GM19238 (cell line): ENCODE data around the gene UBC.

Experiments used
- DNase-seq: peaks from one replicate; pipeline ENCODE4 v3.0.0; 2011; ENCODE audit warnings: low spot score; ENCODE audit not compliant: insufficient read length

The UBC gene

DNA sequence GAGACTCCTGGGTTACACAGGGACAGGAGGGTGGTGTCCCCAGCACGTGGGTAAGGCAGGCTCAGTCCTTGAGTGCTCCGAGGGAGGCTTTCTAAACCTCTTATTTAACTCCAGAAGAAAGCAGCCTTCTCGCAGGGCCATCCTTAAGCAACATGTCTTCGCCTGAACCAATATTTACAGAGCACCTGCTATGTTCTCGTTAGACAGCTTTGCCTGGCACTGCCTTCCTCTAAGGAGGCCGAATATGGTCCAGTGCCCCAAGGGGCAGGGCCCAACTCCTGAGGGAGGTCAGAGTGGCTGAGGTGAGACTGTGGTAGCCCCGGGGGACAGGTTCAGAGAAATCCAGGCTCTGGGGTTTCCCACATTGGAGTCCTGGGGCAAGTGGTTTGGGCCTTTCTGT, 48.7 kb downstream of the UBC start:
- DNase-seq: no peak

DNA sequence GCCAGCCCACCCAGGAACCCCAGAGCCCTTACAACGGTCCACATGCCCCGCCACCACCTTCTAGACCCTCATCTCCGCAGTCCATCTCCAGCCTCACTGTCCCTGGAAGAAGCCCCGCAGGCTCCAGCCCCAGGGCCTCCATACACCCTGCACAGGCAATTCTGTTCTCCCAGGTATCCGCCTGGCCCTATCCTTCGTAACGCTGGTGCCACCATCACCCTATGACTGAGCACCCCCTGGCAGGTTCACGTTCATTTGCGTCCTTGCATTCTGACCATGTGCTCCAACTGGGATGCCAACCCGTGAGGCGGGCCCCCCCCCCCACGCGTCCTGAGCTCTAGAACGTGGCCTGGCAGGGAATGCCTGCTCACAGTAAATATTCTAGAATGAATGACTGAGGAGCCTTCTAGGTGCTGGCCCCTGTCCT, 50.1 kb downstream of the UBC start:
- DNase-seq: no peak

DNA sequence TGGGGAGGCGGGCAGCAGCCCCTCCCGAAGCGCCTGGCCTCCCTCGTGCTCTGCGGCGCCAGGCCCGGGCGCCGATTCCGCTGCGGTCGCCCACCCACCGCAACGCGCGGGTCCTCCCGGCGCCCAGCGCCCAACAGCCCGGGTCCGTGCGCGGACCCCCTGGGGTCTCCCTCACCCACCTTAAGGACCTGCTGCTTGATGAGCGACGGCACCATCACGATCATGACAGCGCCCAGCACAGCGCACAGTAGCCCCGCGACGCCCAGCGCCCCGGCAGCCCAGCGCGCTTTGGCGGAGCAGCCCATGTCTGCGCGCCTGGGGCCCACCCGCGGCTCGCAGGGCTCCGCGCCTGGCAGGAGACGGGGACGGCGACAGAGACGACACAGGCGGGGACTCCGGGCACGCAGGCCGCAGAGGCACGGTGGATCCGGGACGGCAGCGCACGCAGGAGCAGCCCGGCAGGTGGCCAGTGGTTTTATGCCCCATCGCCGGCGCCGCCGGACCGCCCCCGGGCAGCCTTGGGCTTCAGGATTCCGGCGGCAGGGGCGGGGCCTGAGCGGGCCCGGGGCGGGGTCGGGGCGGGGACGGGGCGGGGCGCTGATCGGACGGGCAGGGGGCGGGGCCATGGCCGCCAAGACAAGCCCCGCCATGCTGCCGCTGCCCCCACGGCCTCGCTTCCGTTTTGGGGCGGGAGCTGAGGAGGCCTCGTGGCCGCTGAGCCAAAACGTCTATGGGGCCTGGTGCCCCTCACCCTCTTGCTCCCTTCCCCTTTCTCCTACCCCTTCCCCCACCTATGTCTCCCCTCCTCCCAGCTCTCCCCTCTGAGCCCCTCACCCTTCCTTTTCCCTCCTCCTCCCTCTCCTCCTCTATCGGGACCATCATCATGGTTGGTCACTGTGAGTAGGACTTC, 50.8 kb downstream of the UBC start, which contains the start of gene SCARB1:
Gene SCARB1 (minus strand): TSS at position 449 of the 910 bp plus-strand sequence. CDS start 144 bp downstream, at position 305.
- DNase-seq: peak; percentile 95

DNA sequence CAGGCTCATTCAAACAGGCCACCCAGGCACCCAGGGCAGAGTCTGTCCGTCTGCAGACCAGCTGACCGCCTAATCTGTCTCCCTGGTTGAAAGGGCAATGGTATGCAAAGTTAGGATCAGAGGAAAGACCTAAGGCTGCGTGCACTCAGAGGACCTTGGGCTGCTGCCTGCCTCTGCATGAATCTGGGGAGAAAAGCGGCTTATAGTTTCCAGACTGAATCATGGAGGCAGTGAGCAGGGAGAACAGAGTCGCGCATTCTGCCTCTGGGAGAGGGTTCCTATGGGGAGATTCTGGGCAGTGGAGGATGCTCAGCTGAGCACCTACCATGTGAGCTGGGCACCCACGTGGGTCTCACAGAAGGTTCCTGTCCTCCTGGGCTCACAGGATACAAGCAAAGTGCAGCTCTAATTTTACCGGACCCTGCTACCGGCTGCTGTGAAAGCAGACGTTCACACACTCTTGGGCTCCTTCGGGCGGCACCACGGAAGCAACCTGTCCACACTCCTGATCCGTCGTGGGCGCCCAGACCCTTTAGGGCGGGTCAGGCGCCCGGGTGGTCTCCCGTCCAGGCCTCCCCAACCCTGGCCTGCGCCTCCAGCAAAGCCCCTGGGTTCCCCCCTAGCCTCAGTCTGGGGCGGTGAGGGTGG, 51.6 kb downstream of the UBC start:
- DNase-seq: no peak

DNA sequence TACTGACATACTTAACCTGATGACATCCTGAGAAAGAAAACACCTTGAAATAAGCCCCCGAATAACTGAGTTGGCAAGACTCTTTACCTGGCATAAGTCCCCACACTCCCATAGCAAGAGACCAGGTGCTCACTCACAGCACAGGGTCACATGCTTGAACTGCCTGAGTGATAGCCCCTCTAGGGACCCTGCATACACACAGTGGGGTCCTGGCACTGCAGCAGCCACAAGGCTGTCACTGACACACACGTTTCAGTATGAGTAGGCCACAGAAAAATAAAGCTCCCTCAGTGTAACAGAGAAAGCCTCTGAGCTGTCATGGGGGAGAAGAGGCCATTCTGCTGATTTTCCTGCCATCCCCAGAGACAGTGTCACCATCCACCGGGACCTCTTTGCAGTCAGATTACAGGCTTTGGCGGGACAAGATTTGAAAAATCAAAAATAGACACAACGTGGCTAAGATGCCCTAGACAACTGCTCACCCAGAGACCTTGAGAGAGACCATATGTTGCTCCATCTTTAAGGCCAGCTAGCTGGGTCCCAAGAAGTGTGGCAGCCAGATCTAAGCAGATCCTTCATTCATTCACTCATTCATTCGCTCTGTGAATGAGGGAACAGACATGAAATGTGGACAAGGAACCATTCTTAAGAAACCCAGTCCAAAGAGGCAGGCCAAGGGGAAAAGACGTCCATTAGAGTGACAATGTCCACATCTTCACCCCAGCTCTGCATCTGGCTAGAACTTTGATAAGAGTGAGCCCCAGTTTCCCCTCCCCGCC, 52.4 kb downstream of the UBC start:
- DNase-seq: no peak
